Panc1 (cell line): Measurements from ENCODE around the gene UBE2V1. TPM values are rescaled to one million over a fixed set of nuclear protein-coding genes. Genes with fewer than 3 reads are reported as not detected.

Source experiments
- ATAC-seq: fragments of 200-7000 bp; cut with Tn5 transposase; 2 replicates; pipeline ENCODE4 v1.9.1; 2020; ENCODE audit warnings: mild to moderate bottlenecking, moderate library complexity
- BruUV-seq: library from RNA; stranded (reverse); fragments of 400-500 nt; replicated peaks from 2 replicates; lab custom pipeline; 2021; lab: Mats Ljungman, UMichigan
- CTCF ChIA-PET: fragments of 300-600 bp; sonication (Branson Sonifier 250); formaldehyde crosslinking; loops from one replicate; lab custom pipeline; 2022; ENCODE audit warnings: antibody characterized with exemption; lab: Charles Lee
- POLR2A ChIA-PET: fragments of 300-600 bp; sonication (Branson Sonifier 250); formaldehyde crosslinking; loops from one replicate; lab custom pipeline; 2022; ENCODE audit warnings: antibody characterized with exemption; lab: Charles Lee
- DNase-seq: peaks from one replicate; pipeline ENCODE4 v3.0.0-alpha.2; 2010; ENCODE audit warnings: low read depth, low spot score
- H3K27ac ChIP-seq: 2 replicates; pipeline ENCODE4 v1.5.1; 2011; ENCODE audit warnings: mild to moderate bottlenecking, low read length, inconsistent platforms
- H3K27me3 ChIP-seq: fragments of 200-500 bp; sonication (Bioruptor generic); 2 replicates; pipeline ENCODE4 v1.6.0; 2014; ENCODE audit warnings: low read length, inconsistent platforms; ENCODE audit not compliant: control insufficient read depth, insufficient read depth
- H3K36me3 ChIP-seq: fragments of 200-500 bp; sonication (Bioruptor generic); 2 replicates; pipeline ENCODE4 v1.5.1; 2014; ENCODE audit warnings: inconsistent platforms, mild to moderate bottlenecking, low read length, moderate library complexity; ENCODE audit not compliant: control insufficient read depth, insufficient read depth
- H3K4me1 ChIP-seq: 2 replicates; pipeline ENCODE4 v1.5.1; 2011; ENCODE audit warnings: inconsistent platforms, mild to moderate bottlenecking, low read length, moderate library complexity; ENCODE audit not compliant: control insufficient read depth, insufficient read depth
- H3K4me3 ChIP-seq, 2 experiments: 2 replicates each; pipeline ENCODE4 v1.5.1; 2011 to 2012; ENCODE audit warnings: low read depth in 2 of 2, low read length in 2 of 2, mild to moderate bottlenecking in 2 of 2, inconsistent platforms in 1 of 2, moderate library complexity in 1 of 2
- H3K9me3 ChIP-seq: fragments of 200-500 bp; sonication (Bioruptor generic); 2 replicates; pipeline ENCODE4 v1.5.1; 2014; ENCODE audit warnings: low read depth, mild to moderate bottlenecking, inconsistent platforms, low read length, moderate library complexity; ENCODE audit not compliant: control insufficient read depth, insufficient read depth
- POLR2AphosphoS5 ChIP-seq: IDR thresholded peaks from 2 replicates; pipeline ENCODE4 v1.6.1; 2012; ENCODE audit warnings: mild to moderate bottlenecking, low read depth, low read length, moderate library complexity
- SIN3A ChIP-seq: IDR thresholded peaks from 2 replicates; pipeline ENCODE4 v1.6.1; 2012; ENCODE audit warnings: low read depth, mild to moderate bottlenecking, low read length, moderate library complexity, borderline replicate concordance; ENCODE audit not compliant: insufficient read depth
- TCF7L2 ChIP-seq: IDR thresholded peaks from 2 replicates; pipeline ENCODE4 v1.6.1; 2011; ENCODE audit warnings: mild to moderate bottlenecking, low read depth, low read length, inconsistent platforms
- in situ Hi-C: cut with HindIII; loops from 2 replicates; pipeline ENCODE4 v1.10.0; 2016; ENCODE audit warnings: low sequenced_read_pairs, low pct_unique_long_range_greater_than_20kb
- intact Hi-C: fragments of 100-400 bp; cut with micrococcal nuclease; formaldehyde crosslinking; loops from one replicate; pipeline ENCODE4 v1.10.0; 2022; ENCODE audit not compliant: unreplicated experiment
- total RNA-seq: library from RNA; stranded (reverse); gene quantifications from one replicate; pipeline ENCODE4 v1.2.1, GENCODE V29; 2021; ENCODE audit not compliant: unreplicated experiment
- TF ChIP-seq, protein P1 (sequence below), 2 experiments: IDR thresholded peaks; 2 replicates each; pipeline ENCODE4 v1.6.1; 2011 to 2012; ENCODE audit warnings: low read depth in 2 of 2, control low read depth in 1 of 2, low read length in 1 of 2, mild to moderate bottlenecking in 1 of 2, moderate library complexity in 1 of 2; ENCODE audit not compliant: insufficient read depth in 1 of 2
- TF ChIP-seq, protein P2 (sequence below): fragments of 450-650 bp; IDR thresholded peaks from 2 replicates; pipeline ENCODE4 v1.5.1; 2017; ENCODE audit warnings: mild to moderate bottlenecking

UBE2V1 gene
- total RNA-seq, 1 experiment from 2014 or later = 115 TPM

GRCh38 chr20:50115591-50116367 lies 2.8 kb upstream of the UBE2V1 start:
- peak; percentile 88 for ATAC-seq
- DNase-seq = peak; percentile 90
- Histone ChIP-seq H3K27me3 (no peaks in the 10 kb centered on the region), H3K36me3 (no peaks in the 10 kb centered on the region), H3K9me3 (no peaks in the 10 kb centered on the region), H3K4me3 (peak overlapping the region; percentile 61 to 77), H3K4me1 (peaks cover 32% of the 10 kb centered on the region), H3K27ac (peak overlapping the region; percentile 96)
- POLR2A ChIA-PET = interaction anchor here (0.5 to 1.1 kb wide), 2 partner anchors 23 to 37 kb away, joined by 4 to 5 read pairs; no protein-coding TSS in a partner anchor
- no TSS peak for BruUV-seq
- intact Hi-C loops = no loop called here
- in situ Hi-C loops = no loop called here
- CTCF ChIA-PET = interaction anchor here (0.6 to 0.8 kb wide), 2 partner anchors 136 to 214 kb away, joined by 3 to 5 read pairs; no protein-coding TSS in a partner anchor
- TF ChIP-seq SIN3A (peak; percentile 41; the same call in 1 of the 2 replicates), TCF7L2 (no peak), POLR2AphosphoS5 (peak; percentile 52; the same call in 1 of the 2 replicates)
- TF ChIP-seq, protein P1, sequence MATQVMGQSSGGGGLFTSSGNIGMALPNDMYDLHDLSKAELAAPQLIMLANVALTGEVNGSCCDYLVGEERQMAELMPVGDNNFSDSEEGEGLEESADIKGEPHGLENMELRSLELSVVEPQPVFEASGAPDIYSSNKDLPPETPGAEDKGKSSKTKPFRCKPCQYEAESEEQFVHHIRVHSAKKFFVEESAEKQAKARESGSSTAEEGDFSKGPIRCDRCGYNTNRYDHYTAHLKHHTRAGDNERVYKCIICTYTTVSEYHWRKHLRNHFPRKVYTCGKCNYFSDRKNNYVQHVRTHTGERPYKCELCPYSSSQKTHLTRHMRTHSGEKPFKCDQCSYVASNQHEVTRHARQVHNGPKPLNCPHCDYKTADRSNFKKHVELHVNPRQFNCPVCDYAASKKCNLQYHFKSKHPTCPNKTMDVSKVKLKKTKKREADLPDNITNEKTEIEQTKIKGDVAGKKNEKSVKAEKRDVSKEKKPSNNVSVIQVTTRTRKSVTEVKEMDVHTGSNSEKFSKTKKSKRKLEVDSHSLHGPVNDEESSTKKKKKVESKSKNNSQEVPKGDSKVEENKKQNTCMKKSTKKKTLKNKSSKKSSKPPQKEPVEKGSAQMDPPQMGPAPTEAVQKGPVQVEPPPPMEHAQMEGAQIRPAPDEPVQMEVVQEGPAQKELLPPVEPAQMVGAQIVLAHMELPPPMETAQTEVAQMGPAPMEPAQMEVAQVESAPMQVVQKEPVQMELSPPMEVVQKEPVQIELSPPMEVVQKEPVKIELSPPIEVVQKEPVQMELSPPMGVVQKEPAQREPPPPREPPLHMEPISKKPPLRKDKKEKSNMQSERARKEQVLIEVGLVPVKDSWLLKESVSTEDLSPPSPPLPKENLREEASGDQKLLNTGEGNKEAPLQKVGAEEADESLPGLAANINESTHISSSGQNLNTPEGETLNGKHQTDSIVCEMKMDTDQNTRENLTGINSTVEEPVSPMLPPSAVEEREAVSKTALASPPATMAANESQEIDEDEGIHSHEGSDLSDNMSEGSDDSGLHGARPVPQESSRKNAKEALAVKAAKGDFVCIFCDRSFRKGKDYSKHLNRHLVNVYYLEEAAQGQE (IDR thresholded peaks at IDR 0.05; ENCODE audit: insufficient read depth in 1 of 2, low read depth in 2 of 2, low read length in 1 of 2) = no peak
- TF ChIP-seq, protein P2, sequence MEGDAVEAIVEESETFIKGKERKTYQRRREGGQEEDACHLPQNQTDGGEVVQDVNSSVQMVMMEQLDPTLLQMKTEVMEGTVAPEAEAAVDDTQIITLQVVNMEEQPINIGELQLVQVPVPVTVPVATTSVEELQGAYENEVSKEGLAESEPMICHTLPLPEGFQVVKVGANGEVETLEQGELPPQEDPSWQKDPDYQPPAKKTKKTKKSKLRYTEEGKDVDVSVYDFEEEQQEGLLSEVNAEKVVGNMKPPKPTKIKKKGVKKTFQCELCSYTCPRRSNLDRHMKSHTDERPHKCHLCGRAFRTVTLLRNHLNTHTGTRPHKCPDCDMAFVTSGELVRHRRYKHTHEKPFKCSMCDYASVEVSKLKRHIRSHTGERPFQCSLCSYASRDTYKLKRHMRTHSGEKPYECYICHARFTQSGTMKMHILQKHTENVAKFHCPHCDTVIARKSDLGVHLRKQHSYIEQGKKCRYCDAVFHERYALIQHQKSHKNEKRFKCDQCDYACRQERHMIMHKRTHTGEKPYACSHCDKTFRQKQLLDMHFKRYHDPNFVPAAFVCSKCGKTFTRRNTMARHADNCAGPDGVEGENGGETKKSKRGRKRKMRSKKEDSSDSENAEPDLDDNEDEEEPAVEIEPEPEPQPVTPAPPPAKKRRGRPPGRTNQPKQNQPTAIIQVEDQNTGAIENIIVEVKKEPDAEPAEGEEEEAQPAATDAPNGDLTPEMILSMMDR = no peak

GRCh38 chr20:50115041-50115512 lies 2.1 kb upstream of the UBE2V1 start:
- intact Hi-C loops = no loop called here
- H3K9me3 ChIP-seq = no peaks in the 10 kb centered on the region
- CTCF ChIA-PET = interaction anchor here (0.6 to 0.8 kb wide), 2 partner anchors 136 to 214 kb away, joined by 3 to 5 read pairs; no protein-coding TSS in a partner anchor

More at GRCh38 chr20:50115041-50115512, 2.1 kb upstream of the UBE2V1 start:
- Histone ChIP-seq H3K36me3 (no peaks in the 10 kb centered on the region), H3K4me3 (peak overlapping the region; percentile 61 to 77), H3K27ac (peak overlapping the region; percentile 96), H3K4me1 (peaks cover 37% of the 10 kb centered on the region), H3K27me3 (no peaks in the 10 kb centered on the region)
- no TSS peak for BruUV-seq
- TF ChIP-seq POLR2AphosphoS5 (no peak), SIN3A (no peak), TCF7L2 (no peak)
- TF ChIP-seq, protein P2 = no peak
- TF ChIP-seq, protein P1 (IDR thresholded peaks at IDR 0.05; ENCODE audit: insufficient read depth in 1 of 2, low read depth in 2 of 2, low read length in 1 of 2) = no peak
- in situ Hi-C loops = no loop called here
- DNase-seq = no peak
- POLR2A ChIA-PET = interaction anchor here (0.6 to 1.1 kb wide), 2 partner anchors 24 to 179 kb away, joined by 4 to 8 read pairs; partner anchors contain the start of gene RNF114
- no peak for ATAC-seq
